HG03521 (cell line): Measurements from ENCODE around the gene MACROD2.
A peak's percentile ranks its signal among the peaks of the same experiment; 100 is the strongest.
"Not testable (repeated sequence)": the region's sequence is repeated elsewhere in the genome, so short reads cannot be mapped to it uniquely, and the experiment has no call there.

Source experiments
- ATAC-seq: cut with Tn5 transposase; IDR thresholded peaks from one replicate; pipeline ENCODE4 v1.9.1; 2021; ENCODE audit warnings: mild to moderate bottlenecking, moderate library complexity; ENCODE audit not compliant: unreplicated experiment

The MACROD2 gene

DNA sequence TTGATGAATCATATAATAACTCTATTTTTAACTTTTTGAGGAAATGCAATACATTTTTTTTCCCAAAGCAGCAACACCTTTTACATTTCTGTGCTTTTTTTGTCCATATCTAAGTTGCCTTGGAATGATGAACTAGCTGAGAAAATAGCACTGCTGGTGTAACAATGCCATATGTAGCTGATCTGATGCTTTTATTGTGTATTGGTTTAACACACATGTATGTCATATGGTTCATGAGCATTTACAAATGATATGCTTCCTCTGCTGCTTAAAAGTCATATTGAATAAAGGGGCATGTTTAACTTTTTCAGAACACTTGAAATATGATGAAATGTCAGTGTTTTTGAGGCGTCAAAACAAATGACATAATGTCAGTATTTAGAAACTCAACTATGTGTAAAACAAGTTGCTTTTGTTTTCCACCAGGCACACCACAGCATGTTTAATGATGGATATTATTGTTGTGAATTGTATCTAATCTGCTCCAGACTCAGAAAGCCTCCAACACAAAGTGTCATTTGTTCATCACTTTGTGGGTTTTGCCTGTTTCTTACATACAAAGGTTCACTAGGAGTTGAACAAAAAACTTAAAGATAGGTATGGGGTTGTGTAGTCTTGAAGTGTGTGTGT lies 1117.9 kb downstream of the MACROD2 start:
- no peak for ATAC-seq

GRCh38 chr20:15119852-15120487 lies 1124.7 kb downstream of the MACROD2 start:
- no peak for ATAC-seq

- ATAC-seq, result no peak
Measured at GRCh38 chr20:15122613-15123012, 1127.3 kb downstream of the MACROD2 start.

GRCh38 chr20:15131176-15131575 lies 1135.9 kb downstream of the MACROD2 start:
- no peak for ATAC-seq

GRCh38 chr20:15138548-15139126 lies 1143.3 kb downstream of the MACROD2 start:
- ATAC-seq, result no peak

DNA sequence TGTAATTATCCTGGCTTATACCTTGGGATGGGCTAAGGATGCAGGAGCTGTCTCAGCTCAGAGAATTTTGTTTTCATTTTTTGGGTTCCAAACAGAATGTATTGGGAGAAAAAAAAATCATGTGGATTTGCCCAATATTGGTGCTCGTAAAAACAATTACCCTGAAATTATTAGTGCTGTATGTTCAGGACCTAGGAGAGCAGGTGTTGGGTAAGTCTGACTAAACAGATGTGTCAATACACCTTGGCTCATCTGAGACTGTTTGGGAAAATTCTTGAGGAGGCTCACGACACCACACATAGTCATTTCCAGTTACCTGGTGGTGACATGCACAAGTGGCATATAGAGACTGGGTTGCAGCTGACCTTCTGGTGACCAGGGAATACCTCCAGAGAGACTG lies 1144.2 kb downstream of the MACROD2 start:
- ATAC-seq, result no peak

- ATAC-seq, result no peak
Measured at GRCh38 chr20:15140286-15140685, 1145.0 kb downstream of the MACROD2 start.

DNA sequence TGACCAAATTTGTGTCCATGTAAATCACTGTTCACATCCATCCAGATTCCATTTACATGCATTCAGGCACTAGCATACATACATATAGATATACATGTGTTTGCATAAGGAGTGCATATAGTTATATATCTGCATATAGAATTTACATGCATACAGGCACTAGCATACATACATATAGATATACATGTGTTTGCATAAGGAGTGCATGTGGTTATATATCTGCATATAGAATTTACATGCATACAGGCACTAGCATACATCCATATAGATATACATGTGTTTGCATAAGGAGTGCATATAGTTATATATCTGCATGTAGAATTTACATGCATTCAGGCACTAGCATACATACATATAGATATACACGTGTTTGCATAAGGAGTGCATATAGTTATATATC lies 1145.6 kb downstream of the MACROD2 start:
- ATAC-seq, result not testable (repeated sequence)

DNA sequence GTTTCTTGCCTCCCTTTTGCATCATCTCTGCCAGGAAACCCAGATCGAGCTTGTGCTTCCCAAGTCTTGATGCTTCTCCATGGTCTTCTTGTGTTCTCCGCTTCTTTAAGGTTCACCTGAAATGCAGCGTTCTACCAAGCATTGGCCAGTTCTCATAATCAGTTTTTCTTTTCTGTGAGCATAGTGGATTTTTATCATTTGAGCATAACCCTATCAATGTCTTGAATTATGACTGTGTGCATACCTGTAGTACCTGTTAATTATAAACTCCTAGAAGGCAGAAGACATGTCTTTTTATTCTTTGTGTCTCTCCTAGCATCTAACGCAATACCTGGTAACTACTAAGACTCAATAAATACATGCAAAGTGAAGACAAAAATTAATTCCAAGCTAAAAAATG lies 1146.5 kb downstream of the MACROD2 start:
- ATAC-seq, result no peak

DNA sequence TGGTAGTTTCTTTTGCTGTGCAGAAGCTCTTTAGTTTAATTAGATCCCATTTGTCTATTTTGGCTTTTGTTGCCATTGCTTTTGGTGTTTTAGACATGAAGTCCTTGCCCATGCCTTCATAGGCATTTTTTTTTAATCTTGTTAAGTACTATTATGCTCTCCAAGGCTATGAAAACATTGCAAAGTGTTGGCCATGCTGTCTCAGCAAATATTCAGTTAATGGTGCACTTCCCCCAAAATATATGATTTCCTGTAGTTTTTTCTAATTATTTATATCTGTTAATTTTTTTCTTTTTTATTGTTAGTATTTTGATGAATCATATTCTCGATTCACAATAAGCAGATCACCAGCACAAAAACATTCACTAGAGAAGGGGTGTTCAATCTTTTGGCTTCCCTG lies 1148.2 kb downstream of the MACROD2 start:
- no peak for ATAC-seq

DNA sequence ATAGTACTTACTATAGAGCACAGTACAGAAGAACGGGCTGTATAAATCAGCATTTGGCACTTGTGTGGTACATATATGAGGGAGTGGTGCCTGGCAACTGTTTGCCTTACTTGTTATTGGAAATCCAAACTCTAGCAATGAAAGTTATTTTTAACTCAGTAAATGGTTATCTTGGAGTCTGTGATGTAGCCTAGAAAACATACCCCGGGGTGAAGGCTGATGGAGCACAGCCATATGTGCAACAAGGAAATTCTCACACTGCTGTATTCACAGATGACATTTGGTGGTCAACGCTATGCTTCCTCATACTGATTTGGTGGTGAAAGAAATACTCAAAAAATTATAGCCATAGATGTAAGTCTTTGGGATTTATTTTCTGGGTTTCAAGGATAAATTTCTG lies 1149.6 kb downstream of the MACROD2 start:
- ATAC-seq, result no peak

DNA sequence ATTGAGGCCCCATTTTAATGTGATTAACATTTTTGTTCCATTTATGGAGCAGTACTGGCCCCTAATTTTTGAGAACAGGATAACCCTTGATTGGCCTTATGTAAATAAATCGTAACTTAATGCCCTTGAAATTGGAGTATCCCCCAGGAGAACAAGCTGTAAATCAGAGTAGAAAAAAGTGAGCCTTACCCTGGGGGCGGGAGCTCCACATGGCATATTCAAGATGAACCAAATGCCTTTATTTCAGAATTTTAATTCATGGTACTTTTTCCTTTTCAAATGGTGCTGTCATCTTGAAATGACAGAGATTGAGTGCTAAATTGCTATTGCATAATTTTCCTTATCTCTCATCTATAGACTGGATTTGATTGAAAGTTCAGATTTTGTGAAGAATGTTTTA lies 1151.6 kb downstream of the MACROD2 start:
- no peak for ATAC-seq

- ATAC-seq, result no peak
Measured at GRCh38 chr20:15154070-15154469, 1158.8 kb downstream of the MACROD2 start.

- ATAC-seq, result no peak
Measured at GRCh38 chr20:15155848-15156401, 1160.6 kb downstream of the MACROD2 start.

DNA sequence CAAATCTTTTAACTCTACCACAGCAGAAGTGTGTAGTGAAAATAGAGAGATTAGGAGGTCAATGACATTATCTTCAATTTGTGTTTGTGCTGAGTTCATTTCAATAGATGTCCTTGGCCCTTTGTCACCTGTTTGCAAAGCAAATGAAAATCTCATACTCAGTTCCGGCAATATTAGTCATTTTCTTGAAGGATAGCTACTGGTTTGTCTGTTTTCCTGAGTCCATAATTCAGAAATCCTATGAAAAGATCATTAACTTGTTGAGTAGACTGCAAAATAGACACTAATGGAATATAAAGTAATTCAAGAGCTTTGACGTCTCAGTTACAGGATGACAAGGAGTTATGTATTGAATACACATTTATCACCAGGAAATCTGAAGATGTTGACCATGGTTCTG lies 1163.2 kb downstream of the MACROD2 start:
- ATAC-seq, result no peak

DNA sequence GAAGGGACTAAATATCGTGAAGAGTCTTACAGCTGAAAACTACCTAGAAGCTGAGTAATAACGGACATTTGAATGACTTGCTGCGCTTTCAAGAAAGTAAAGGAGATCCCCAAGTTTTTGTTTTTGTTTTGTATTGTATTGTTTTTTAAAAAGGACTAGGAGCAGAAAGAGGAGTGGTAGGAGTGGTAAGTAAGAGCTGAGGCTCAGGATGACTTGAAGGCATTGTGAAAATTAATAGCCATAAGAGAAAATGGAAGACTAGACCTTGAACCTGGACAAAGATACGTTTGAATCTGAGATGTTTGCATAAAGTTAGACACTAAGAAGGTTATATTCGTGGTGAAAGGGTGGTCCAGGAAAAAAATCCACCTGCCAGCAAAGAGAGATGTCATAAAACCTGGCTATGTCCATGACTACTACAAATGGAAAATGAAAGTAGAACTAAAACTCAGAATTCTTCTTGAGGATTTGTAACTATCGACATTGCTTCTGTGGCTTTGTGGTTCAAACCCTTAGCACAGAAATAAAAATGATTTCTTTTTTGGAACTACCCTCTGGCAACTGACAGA lies 1166.8 kb downstream of the MACROD2 start:
- peak; percentile 77 for ATAC-seq

- no peak for ATAC-seq
Measured at GRCh38 chr20:15163632-15164031, 1168.3 kb downstream of the MACROD2 start.

DNA sequence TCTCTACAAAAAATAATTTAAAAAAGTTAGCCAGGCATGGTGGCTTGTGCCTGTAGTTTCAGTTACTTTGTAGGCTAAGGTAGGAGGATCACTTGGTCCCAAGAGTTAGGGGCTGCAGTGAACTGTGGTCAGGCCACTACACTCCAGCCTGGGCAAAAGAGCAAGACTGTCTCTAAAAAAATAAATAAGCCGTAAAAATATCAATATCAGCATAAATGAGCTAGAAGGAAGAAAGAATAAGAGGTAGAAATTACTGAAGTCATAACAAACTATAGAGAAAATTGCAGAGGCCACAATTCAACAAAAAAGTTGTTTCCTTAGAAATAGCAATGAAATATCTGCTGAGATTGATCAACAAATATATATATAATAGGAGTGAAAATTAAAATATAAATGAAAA lies 1169.4 kb downstream of the MACROD2 start:
- no peak for ATAC-seq

DNA sequence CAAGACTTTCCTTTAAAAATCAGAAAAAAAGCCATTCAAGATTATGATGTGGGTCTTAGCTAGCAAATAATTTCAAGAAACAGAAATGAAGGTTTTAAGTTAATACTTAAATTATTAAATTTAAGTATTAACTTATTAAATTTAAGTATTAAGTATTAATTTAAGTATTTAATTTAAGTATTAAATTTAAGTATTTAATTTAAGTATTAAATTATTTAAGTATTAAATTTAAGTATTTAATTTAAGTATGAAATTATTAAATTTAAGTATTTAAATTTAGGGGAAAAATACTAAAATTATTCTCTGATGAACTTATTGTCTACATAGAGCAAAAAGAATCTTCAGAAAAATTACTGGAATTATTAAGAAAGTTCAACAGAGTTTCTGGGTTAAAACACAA lies 1171.4 kb downstream of the MACROD2 start:
- no peak for ATAC-seq

GRCh38 chr20:15171016-15171415 lies 1175.7 kb downstream of the MACROD2 start:
- no peak for ATAC-seq

GRCh38 chr20:15176929-15177328 lies 1181.6 kb downstream of the MACROD2 start:
- ATAC-seq, result no peak

- ATAC-seq, result no peak
Measured at GRCh38 chr20:15178581-15178980, 1183.3 kb downstream of the MACROD2 start.
